ENCODE measurements around the gene CRACR2A.

The CRACR2A gene

DNA sequence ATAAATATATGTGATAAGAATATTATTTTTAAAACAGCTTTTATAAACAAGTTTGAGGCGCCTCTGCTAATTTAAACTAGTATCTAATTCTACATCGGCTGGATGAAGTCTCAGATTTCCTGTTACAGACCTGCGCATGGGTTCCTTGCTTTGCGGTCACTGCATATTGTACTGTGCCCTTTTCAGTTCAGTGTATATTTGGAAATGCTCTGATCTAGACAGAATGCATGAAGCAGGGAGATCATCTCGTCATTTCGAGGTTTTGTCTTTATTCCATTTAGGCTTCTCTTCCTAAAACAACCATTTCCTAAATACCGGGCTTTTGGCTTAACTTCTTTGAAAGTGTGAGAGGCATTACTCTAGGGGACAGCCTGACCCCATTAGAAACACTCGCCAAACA is 25.6 kb downstream of the CRACR2A start:
- no peak for DNase-seq (ENCODE audit: low read depth)
- H3K4me3 ChIP-seq (ENCODE audit: control insufficient read depth, low read depth, low read length), result no peak overlapping the region
- TF ChIP-seq CTCF (conservative IDR thresholded peaks at IDR 0.05; ENCODE audit: control insufficient read depth, insufficient read depth, low read depth, low read length), result no peak

DNA sequence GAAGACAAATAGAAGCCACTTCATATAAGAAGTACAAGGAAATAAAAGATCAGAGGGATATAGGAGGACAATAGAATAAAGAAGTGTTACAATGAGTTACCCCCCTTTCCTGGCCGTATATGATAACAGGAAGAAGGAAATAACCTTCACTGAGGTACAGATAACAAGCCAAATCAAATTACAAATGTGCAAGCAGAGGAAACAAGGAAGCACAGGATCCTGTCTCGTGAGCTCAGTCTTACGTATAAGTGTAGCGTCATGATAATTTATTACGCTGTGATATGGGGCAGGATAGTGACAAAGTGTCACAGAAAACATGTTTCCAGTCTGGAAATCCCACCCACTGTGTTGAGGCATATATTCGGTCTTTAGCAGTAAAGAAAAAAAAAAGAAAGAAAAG is 26.5 kb downstream of the CRACR2A start:
- no peak overlapping the region for H3K4me3 ChIP-seq (ENCODE audit: control insufficient read depth, low read depth, low read length)
- TF ChIP-seq CTCF (conservative IDR thresholded peaks at IDR 0.05; ENCODE audit: control insufficient read depth, insufficient read depth, low read depth, low read length), result no peak
- DNase-seq (ENCODE audit: low read depth), result no peak

- DNase-seq (ENCODE audit: low read depth), result peak; percentile 62
- H3K4me3 ChIP-seq (ENCODE audit: control insufficient read depth, low read depth, low read length), result no peak overlapping the region
- TF ChIP-seq CTCF (conservative IDR thresholded peaks at IDR 0.05; ENCODE audit: control insufficient read depth, insufficient read depth, low read depth, low read length), result no peak
These were observed 27.4 kb downstream of the CRACR2A start for GRCh38 chr12:3725388-3726115.

- TF ChIP-seq CTCF (conservative IDR thresholded peaks at IDR 0.05; ENCODE audit: control insufficient read depth, insufficient read depth, low read depth, low read length), result no peak
These were observed 28.7 kb downstream of the CRACR2A start for GRCh38 chr12:3723916-3724805.

GRCh38 chr12:3722368-3722767 is 30.5 kb downstream of the CRACR2A start:
- TF ChIP-seq CTCF (conservative IDR thresholded peaks at IDR 0.05; ENCODE audit: control insufficient read depth, insufficient read depth, low read depth, low read length), result no peak
- no peak for DNase-seq (ENCODE audit: low read depth)
- no peak overlapping the region for H3K4me3 ChIP-seq (ENCODE audit: control insufficient read depth, low read depth, low read length)

More at GRCh38 chr12:3723916-3724805, 28.7 kb downstream of the CRACR2A start:
- DNase-seq (ENCODE audit: low read depth), result no peak
- no peak overlapping the region for H3K4me3 ChIP-seq (ENCODE audit: control insufficient read depth, low read depth, low read length)

DNA sequence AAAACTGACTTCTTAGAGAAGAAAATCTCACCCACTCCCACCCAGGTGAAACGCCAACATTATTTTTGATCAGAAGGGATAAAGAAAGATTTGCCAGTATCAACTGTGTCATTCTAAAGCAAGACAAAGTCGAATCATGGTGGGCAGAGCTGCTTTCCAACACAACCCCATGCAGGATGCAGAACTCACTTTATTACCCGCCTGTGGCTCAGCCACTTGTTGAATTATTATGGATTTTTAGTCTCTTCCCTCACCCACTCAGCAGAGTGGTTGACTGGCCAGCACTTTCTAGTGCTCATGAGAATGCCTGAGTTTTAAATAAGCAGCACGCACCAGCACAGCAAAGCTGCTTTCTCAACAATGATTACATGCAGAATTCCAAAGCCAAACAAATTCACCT is 32.1 kb downstream of the CRACR2A start:
- no peak for DNase-seq (ENCODE audit: low read depth)
- TF ChIP-seq CTCF (conservative IDR thresholded peaks at IDR 0.05; ENCODE audit: control insufficient read depth, insufficient read depth, low read depth, low read length), result no peak

More for the DNA sequence above, 32.1 kb downstream of the CRACR2A start:
- H3K4me3 ChIP-seq (ENCODE audit: control insufficient read depth, low read depth, low read length), result no peak overlapping the region

All from fibroblast of mammary gland (primary cell).